GM12878 (cell line): ENCODE measurements around the gene TIMM17A. TPM values are rescaled to one million over a fixed set of nuclear protein-coding genes. Genes with fewer than 3 reads are reported as not detected.

Experiments used
- ATAC-seq: fragments of 200-7000 bp; cut with Tn5 transposase; 3 replicates; pipeline ENCODE4 v1.9.1; 2020; ENCODE audit warnings: mild to moderate bottlenecking, moderate library complexity
- BruUV-seq: library from RNA; stranded (reverse); fragments of 400-500 nt; replicated peaks from 2 replicates; lab custom pipeline; 2021; lab: Mats Ljungman, UMichigan
- CTCF ChIA-PET: fragments of 300-600 bp; sonication (Branson Sonifier 250); formaldehyde crosslinking; extraction: SDS; loops from one replicate; lab custom pipeline; 2021; ENCODE audit warnings: inconsistent platforms; lab: Yijun Ruan, JAX
- POLR2A ChIA-PET: fragments of 350-600 bp; formaldehyde crosslinking; extraction: SDS; loops from one replicate; lab custom pipeline; 2021; ENCODE audit warnings: inconsistent platforms; lab: Charles Lee
- RAD21 ChIA-PET: fragments of 300-600 bp; sonication (Branson Sonifier 250); formaldehyde crosslinking; loops from one replicate; lab custom pipeline; 2023; ENCODE audit warnings: antibody characterized with exemption; ENCODE audit not compliant: unreplicated experiment; lab: Charles Lee
- SMC1A ChIA-PET: fragments of 300-600 bp; sonication (Branson Sonifier 250); formaldehyde crosslinking; loops from one replicate; lab custom pipeline; 2023; ENCODE audit not compliant: unreplicated experiment, uncharacterized antibody; lab: Charles Lee
- DNase-seq: peaks from one replicate; pipeline ENCODE4 v3.0.0-alpha.2; 2011; ENCODE audit warnings: low read depth, low spot score
- FAIRE-seq: peaks from 3 replicates; lab custom pipeline; 2011; peaks lifted over from hg19 to GRCh38; lab: Jason Lieb, UNC
- H2AFZ ChIP-seq: 2 replicates; pipeline ENCODE4 v1.6.0; 2011; ENCODE audit warnings: low read depth, low read length, control low read depth; ENCODE audit not compliant: control insufficient read depth
- H3K27ac ChIP-seq: 2 replicates; pipeline ENCODE4 v1.5.1; 2011; ENCODE audit warnings: control low read depth; ENCODE audit not compliant: control insufficient read depth, insufficient read depth
- H3K27me3 ChIP-seq, 2 experiments: replicated peaks in 1 of 2; 2 replicates each; pipeline versions ENCODE4 v1.6.0 to v1.6.1; 2011; ENCODE audit warnings: low read length in 1 of 2; ENCODE audit not compliant: control insufficient read depth in 2 of 2, insufficient read depth in 2 of 2
- H3K36me3 ChIP-seq, 2 experiments: 2 replicates each; pipeline ENCODE4 v1.5.1; 2011; ENCODE audit warnings: low read length in 1 of 2; ENCODE audit not compliant: control insufficient read depth in 2 of 2, insufficient read depth in 2 of 2
- H3K4me1 ChIP-seq: 2 replicates; pipeline ENCODE4 v1.6.1; 2011; ENCODE audit warnings: mild to moderate bottlenecking, low read length, moderate library complexity, mixed read lengths; ENCODE audit not compliant: control insufficient read depth, insufficient read depth
- H3K4me2 ChIP-seq: 2 replicates; pipeline ENCODE4 v1.6.0; 2011; ENCODE audit warnings: control low read depth; ENCODE audit not compliant: control insufficient read depth, insufficient read depth
- H3K4me3 ChIP-seq: fragments of 200-600 bp; sonication (generic); 2 replicates; pipeline ENCODE4 v1.5.1; 2016
- H3K79me2 ChIP-seq: 2 replicates; pipeline ENCODE4 v1.6.0; 2011; ENCODE audit warnings: low read length; ENCODE audit not compliant: control insufficient read depth, insufficient read depth
- H3K9ac ChIP-seq: 2 replicates; pipeline ENCODE4 v1.8.0; 2011; ENCODE audit warnings: low read length, control low read depth, mixed read lengths; ENCODE audit not compliant: control insufficient read depth, insufficient read depth
- H3K9me3 ChIP-seq: replicated peaks from 3 replicates; pipeline ENCODE4 v1.5.1; 2011; ENCODE audit warnings: mild to moderate bottlenecking, low read length; ENCODE audit not compliant: control insufficient read depth, insufficient read depth
- H4K20me1 ChIP-seq: 2 replicates; pipeline ENCODE4 v1.6.0; 2011; ENCODE audit not compliant: control insufficient read depth, insufficient read depth
- CBX3 ChIP-seq: fragments of 200-600 bp; sonication (generic); IDR thresholded peaks from 2 replicates; pipeline ENCODE4 v1.6.1; 2016; ENCODE audit warnings: low read depth, borderline replicate concordance
- CHD4 ChIP-seq: fragments of 200-600 bp; sonication (generic); IDR thresholded peaks from 2 replicates; pipeline ENCODE4 v1.6.1; 2016; ENCODE audit warnings: mild to moderate bottlenecking
- EGR1 ChIP-seq, 2 experiments: IDR thresholded peaks; 1 replicate in 1 of 2; 2 replicates in 1 of 2; pipeline ENCODE4 v1.6.1; 2011 to 2012; ENCODE audit warnings: low read depth in 2 of 2, low read length in 2 of 2, borderline replicate concordance in 1 of 2, mild to moderate bottlenecking in 1 of 2, moderate library complexity in 1 of 2
- NFYB ChIP-seq: IDR thresholded peaks from 2 replicates; pipeline ENCODE4 v1.6.1; 2011; ENCODE audit warnings: low read depth, mild to moderate bottlenecking, low read length, improper control_type of control experiment, moderate library complexity; ENCODE audit not compliant: insufficient read depth
- PAX5 ChIP-seq: IDR thresholded peaks from 2 replicates; pipeline ENCODE4 v1.6.1; 2011; ENCODE audit warnings: low read depth, low read length, borderline replicate concordance
- TAF1 ChIP-seq: IDR thresholded peaks from 2 replicates; pipeline ENCODE4 v1.6.1; 2011; ENCODE audit warnings: mild to moderate bottlenecking, low read depth, low read length, borderline replicate concordance
- TCF3 ChIP-seq: IDR thresholded peaks from 2 replicates; pipeline ENCODE4 v1.6.1; 2012; ENCODE audit warnings: low read depth, mild to moderate bottlenecking, low read length, borderline replicate concordance; ENCODE audit not compliant: insufficient read depth
- WGBS: methylation state at CpG from one replicate; pipeline ENCODE4 v1.1.6; 2016; ENCODE audit warnings: low lambda C conversion rate; ENCODE audit not compliant: insufficient replicate concordance, insufficient coverage; ENCODE audit errors: missing lambda C conversion rate; 5-methylcytosine and 5-hydroxymethylcytosine counted together
- in situ Hi-C: fragments of 300-500 bp; cut with MboI; formaldehyde crosslinking; loops from 9 replicates; pipeline ENCODE4 v1.14.3; 2018; ENCODE audit warnings: mixed read lengths
- intact Hi-C: fragments of 100-400 bp; cut with micrococcal nuclease; formaldehyde crosslinking; loops from one replicate; pipeline ENCODE4 v1.14.2; 2022; ENCODE audit not compliant: unreplicated experiment
- polyA plus RNA-seq, 11 experiments: library from polyadenylated mRNA; depleted of rRNA in 4 of 11; unstranded in 6 of 11; stranded (reverse) in 5 of 11; fragments of >200 nt; fragmentation: Nextera tagmentation in 4 of 11; fragmentation: Illumina TruSeq in 1 of 11; extraction: Ambion mirVana in 4 of 11; extraction: Trizol in 1 of 11; gene quantifications; 1 replicate in 1 of 11; 2 replicates in 10 of 11; pipeline versions ENCODE4 v1.2.1 to v1.2.3, GENCODE V29; 2011 to 2016; ENCODE audit warnings: inconsistent platforms in 2 of 11, missing spikeins in 2 of 11, low read depth in 1 of 11
- total RNA-seq, 4 experiments: library from RNA; depleted of rRNA in 3 of 4; stranded (reverse); fragments of >200 nt in 3 of 4; fragmentation: Illumina TruSeq in 1 of 4; extraction: Trizol in 1 of 4; gene quantifications; 2 replicates each; pipeline versions ENCODE4 v1.2.1 to v1.2.3, GENCODE V29; 2013 to 2021
- TF ChIP-seq, protein P1 (sequence below): fragments of 450-650 bp; IDR thresholded peaks from 2 replicates; pipeline ENCODE4 v1.6.1; 2017; ENCODE audit warnings: borderline replicate concordance

TIMM17A gene
- total and polyA plus RNA-seq, 10 of the 15 experiments (the other 5 are each of a cell fraction or from before 2014, with no cell fraction given), result 68.6 to 357 (median 92.4) TPM

DNA sequence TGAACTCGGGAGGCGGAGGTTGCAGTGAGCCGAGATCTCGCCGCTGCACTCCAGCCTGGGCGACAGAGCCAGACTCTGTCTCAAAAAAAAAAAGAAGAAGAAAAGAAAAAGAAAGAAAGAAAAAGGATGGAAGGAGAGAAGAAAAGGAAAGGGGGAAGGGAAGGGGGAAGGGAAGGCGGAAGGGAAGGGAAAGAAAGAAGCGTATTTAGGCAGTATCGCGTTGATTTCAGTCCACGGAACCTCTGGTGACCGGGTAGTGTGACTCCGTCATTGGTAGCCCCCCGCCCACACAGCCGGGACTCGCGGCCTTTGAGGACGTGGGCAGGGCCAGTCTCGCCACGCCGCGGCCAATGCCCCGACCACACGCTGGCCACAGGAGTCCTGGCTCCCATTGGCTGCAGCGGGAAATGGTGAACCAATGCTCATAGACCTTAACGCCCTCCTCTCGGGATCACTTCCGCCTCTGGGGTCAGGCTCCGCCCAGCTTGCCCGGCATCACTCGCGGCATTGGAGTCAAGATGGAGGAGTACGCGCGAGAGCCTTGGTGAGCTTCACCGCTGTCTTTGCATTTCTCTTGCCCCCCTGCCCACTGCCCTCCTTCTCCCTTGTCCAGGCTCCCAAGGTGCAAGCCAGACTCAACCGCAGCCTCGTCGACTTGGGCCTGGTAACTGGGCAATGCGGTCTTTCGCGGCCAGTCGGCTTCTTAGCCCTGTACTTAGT is at the start of gene TIMM17A (continued):
- TF ChIP-seq TAF1 (peak; percentile 82), CHD4 (no peak), NFYB (peak; percentile 96), CBX3 (no peak)
- TF ChIP-seq, protein P1, sequence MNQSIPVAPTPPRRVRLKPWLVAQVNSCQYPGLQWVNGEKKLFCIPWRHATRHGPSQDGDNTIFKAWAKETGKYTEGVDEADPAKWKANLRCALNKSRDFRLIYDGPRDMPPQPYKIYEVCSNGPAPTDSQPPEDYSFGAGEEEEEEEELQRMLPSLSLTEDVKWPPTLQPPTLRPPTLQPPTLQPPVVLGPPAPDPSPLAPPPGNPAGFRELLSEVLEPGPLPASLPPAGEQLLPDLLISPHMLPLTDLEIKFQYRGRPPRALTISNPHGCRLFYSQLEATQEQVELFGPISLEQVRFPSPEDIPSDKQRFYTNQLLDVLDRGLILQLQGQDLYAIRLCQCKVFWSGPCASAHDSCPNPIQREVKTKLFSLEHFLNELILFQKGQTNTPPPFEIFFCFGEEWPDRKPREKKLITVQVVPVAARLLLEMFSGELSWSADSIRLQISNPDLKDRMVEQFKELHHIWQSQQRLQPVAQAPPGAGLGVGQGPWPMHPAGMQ, result peak; percentile 60; the same call in 1 of the 2 replicates

DNA sequence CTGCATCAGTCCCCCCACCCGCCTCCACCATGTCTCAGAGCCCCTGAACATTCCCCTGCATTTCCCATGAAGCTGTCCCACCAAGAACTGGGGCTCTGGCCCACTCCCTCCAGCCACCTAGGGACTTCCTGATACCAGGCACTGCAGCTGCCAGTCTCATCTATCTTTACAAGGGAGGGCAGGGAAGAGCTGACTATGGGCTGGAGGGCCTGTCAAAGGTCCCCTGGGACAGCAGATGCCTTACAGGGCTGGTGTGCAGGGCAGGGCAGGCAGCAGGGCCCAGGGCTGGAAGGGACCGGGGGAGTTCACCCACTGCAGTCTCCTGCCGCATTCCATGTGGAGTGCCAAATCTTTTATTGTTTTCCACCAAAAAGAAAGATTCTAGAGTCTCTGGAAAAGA is 49.0 kb upstream of the TIMM17A start:
- no peak overlapping the region for H2AFZ ChIP-seq
- no peaks in the 10 kb centered on the region for H3K9me3 ChIP-seq
- ATAC-seq (no peak; the same call in 2 of the 3 replicates), FAIRE-seq (no peak), DNase-seq (no peak)
- 63% methylated on average over 3 of the region's 3 CpGs for WGBS
- in situ Hi-C loops (no loop called here), intact Hi-C loops (no loop called here)
- CTCF ChIA-PET, result interaction anchor here (3.4 kb wide), 1 partner anchor 10 kb away, joined by 17 read pairs; no protein-coding TSS in a partner anchor
- no peaks in the 10 kb centered on the region for H3K79me2 ChIP-seq
- TF ChIP-seq PAX5 (no peak), EGR1 (IDR thresholded peaks at IDR 0.05; ENCODE audit: borderline replicate concordance in 1 of 2, low read depth in 2 of 2, low read length in 2 of 2) (no peak), TCF3 (no peak)
- no peaks in the 10 kb centered on the region for H4K20me1 ChIP-seq
- SMC1A ChIA-PET, result interaction anchor here (2.4 kb wide), 1 partner anchor 10 kb away, joined by 7 read pairs; no protein-coding TSS in a partner anchor
- H3K4me2 ChIP-seq, result no peak overlapping the region
- no peaks in the 10 kb centered on the region for H3K4me1 ChIP-seq
- POLR2A ChIA-PET, result interaction anchor here (0.9 kb wide), 1 partner anchor 18 kb away, joined by 3 read pairs; no protein-coding TSS in a partner anchor
- H3K9ac ChIP-seq, result no peak overlapping the region
- no TSS peak for BruUV-seq
- no peaks in the 10 kb centered on the region; a peak in 1 of 4 replicates for H3K27me3 ChIP-seq
- no peak overlapping the region for H3K4me3 ChIP-seq
- no peak overlapping the region for H3K27ac ChIP-seq
- H3K36me3 ChIP-seq, result no peaks in the 10 kb centered on the region
- RAD21 ChIA-PET, result no interaction called here
